GM19043 (cell line): Measurements from ENCODE around the gene EXO5.
A peak's percentile ranks its signal among the peaks of the same experiment; 100 is the strongest.
"Not testable (repeated sequence)": the region's sequence is repeated elsewhere in the genome, so short reads cannot be mapped to it uniquely, and the experiment has no call there.

Source experiments
- ATAC-seq: cut with Tn5 transposase; IDR thresholded peaks from one replicate; pipeline ENCODE4 v1.9.1; 2021; ENCODE audit warnings: low read depth; ENCODE audit not compliant: unreplicated experiment

EXO5 gene, protein sequence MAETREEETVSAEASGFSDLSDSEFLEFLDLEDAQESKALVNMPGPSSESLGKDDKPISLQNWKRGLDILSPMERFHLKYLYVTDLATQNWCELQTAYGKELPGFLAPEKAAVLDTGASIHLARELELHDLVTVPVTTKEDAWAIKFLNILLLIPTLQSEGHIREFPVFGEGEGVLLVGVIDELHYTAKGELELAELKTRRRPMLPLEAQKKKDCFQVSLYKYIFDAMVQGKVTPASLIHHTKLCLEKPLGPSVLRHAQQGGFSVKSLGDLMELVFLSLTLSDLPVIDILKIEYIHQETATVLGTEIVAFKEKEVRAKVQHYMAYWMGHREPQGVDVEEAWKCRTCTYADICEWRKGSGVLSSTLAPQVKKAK

DNA sequence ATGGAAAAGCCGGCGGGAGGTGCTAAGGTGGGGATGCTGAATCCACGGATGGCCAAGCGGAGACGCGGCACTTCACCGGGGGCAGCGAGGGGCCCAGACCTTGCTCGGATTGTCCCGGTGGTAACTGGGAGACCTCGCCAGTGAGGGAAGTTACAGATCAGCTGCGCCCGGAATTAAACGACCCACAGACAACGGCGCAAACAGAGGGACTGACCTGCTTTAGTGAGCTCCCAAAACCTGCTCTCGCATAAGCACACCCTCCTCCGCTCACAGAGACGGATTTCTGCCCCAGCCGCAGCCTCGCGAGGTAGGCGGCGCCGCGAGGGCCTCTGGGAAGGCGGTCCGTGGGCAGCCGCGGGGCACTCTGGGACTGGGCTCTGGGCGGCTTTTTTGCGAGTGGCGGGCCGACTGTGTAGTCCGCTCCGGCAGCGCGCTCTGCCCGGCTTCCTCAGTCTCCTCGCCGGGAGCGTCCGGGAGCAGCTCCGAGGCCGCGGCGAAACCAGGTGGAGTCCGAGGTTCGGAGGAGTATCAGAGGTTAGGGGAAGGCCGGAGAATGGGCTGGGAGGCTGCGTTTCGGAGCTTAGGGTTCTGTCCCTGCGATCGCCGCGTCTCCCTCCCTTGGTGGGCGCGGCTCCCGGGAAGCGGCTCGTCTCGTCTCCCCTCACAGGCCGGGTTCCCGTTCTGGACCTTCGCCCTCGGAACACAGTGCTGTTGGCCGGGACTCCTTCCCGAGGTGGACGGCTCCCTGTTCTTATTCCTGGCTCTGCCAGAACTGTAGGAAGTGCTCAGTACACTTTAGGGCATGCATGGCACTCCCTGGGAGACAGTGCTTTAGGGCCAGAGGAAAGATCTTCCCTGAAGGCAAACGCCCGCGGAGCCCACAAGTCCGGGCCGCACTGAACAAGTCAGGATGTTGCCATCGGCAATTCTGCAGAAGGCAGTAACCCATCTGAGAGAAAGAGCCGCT lies at the start of gene EXO5:
Gene EXO5, plus strand, starts transcription at position 393 of the 967 bp plus-strand sequence. CDS start 5,778 bp downstream, outside the sequence.
- peak; percentile 95 for ATAC-seq

GRCh38 chr1:40462956-40463590 lies 45.5 kb upstream of the EXO5 start:
- ATAC-seq, result no peak

- ATAC-seq, result no peak
Measured at GRCh38 chr1:40469327-40469726, 39.2 kb upstream of the EXO5 start.

- no peak for ATAC-seq
Measured at GRCh38 chr1:40475268-40475667, 33.3 kb upstream of the EXO5 start.

- peak; percentile 66 for ATAC-seq
Measured at GRCh38 chr1:40476924-40477677, 31.5 kb upstream of the EXO5 start, which contains the start of gene ZFP69. ZFP69 (plus strand) TSS chr1:40477290; CDS start chr1:40479362, 2,072 bp downstream.

- no peak for ATAC-seq
Measured at GRCh38 chr1:40477678-40478053, 30.9 kb upstream of the EXO5 start.

- ATAC-seq, result no peak
Measured at GRCh38 chr1:40478276-40478675, 30.3 kb upstream of the EXO5 start.

GRCh38 chr1:40479156-40479555 lies 29.4 kb upstream of the EXO5 start:
- ATAC-seq, result no peak

GRCh38 chr1:40495315-40495903 lies 13.2 kb upstream of the EXO5 start:
- ATAC-seq, result no peak

DNA sequence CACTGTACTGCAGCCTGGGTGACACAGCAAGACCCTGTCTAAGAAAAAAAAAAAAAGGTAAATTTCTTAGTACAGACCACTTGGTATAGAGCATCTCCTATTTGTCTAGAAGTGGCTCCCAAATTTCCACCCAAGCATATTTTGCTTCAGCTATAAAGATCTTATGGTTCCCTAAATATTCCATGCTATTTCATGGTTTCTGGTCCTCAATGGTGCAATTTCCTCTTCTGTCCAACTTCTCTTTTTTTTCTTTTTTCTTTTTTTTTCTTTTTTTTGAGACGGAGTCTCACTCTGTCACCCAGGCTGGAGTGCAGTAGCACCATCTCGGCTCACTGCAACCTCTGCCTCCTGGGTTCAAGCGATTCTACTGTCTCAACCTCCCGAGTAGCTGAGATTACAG lies 5.9 kb upstream of the EXO5 start:
- not testable (repeated sequence) for ATAC-seq

GRCh38 chr1:40507973-40508372 lies 594 bp upstream of the EXO5 start:
- no peak for ATAC-seq

GRCh38 chr1:40519517-40519916 lies 10.9 kb downstream of the EXO5 start:
- ATAC-seq, result no peak

GRCh38 chr1:40530735-40531380 lies 22.3 kb downstream of the EXO5 start:
- no peak for ATAC-seq

GRCh38 chr1:40531381-40532061 lies 23.0 kb downstream of the EXO5 start, which contains the start of gene ZNF684:
ZNF684 (plus strand) TSS chr1:40531637; CDS start chr1:40533167, 1,530 bp downstream.
- peak; percentile 96 for ATAC-seq

GRCh38 chr1:40532062-40532389 lies 23.5 kb downstream of the EXO5 start:
- ATAC-seq, result no peak

GRCh38 chr1:40532844-40533424 lies 24.4 kb downstream of the EXO5 start:
- no peak for ATAC-seq

DNA sequence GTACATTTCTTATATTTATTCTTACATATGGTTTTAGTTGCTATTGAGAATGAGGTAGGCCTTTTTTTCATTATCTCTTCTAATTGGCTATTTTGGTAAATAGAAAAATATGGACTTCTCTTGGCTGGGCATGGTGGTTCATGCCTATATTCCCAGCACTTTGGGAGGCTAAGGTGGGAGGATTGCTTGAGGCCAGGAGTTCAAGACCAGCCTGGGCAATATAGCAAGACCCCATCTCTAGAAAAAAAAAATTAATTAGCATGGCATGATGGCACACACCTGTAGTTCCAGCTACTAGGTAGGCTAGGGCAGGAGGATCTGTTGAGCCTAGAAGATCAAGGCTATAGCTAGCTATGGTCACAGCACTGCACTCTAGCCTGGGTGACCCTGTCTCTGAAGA lies 26.0 kb downstream of the EXO5 start:
- no peak for ATAC-seq

DNA sequence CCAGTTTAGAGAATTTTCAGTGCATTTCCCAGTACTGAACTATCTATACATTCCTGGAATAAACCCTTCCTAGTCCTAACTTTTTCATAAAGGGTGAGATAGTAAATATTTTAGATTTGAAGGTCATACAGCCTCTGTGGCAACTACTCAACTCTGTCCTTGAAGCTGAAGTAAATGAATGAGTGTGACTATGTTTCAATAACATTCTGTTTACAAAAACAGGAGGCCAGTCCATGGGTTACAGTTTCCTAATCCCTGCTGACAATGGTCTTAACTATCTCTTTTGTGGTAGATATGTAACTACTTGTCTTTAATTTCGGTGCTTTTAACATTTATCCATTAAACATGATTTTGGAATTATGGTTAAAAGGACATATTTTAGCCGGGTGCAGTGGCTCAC lies 27.2 kb downstream of the EXO5 start:
- ATAC-seq, result no peak
